WTC11 (cell line): Measurements from ENCODE around the gene EP400. TPM values are rescaled to one million over a fixed set of nuclear protein-coding genes. Genes with fewer than 3 reads are reported as not detected.
A peak's percentile ranks its signal among the peaks of the same experiment; 100 is the strongest.

Source experiments
- ATAC-seq: fragments of 200-7000 bp; cut with Tn5 transposase; 2 replicates; pipeline ENCODE4 v1.10.0; 2021; ENCODE audit warnings: mild to moderate bottlenecking, moderate library complexity
- CTCF ChIA-PET: fragments of 300-600 bp; sonication (Branson Sonifier 250); formaldehyde crosslinking; loops from one replicate; lab custom pipeline; 2021; ENCODE audit warnings: antibody characterized with exemption; lab: Charles Lee
- POLR2A ChIA-PET: fragments of 350-600 bp; sonication (Branson Sonifier 250); formaldehyde crosslinking; loops from one replicate; lab custom pipeline; 2021; ENCODE audit warnings: antibody characterized with exemption; lab: Charles Lee
- DNase-seq: peaks from one replicate; pipeline ENCODE4 v3.0.0; 2021; ENCODE audit warnings: low spot score
- H3K27ac Mint-ChIP-seq: 2 replicates; pipeline ENCODE4 v1.8.0; 2021; ENCODE audit warnings: mixed read lengths
- H3K27me3 Mint-ChIP-seq: 2 replicates; pipeline ENCODE4 v1.8.0; 2021; ENCODE audit warnings: low read depth, mild to moderate bottlenecking, moderate library complexity, mixed read lengths
- H3K36me3 Mint-ChIP-seq: 2 replicates; pipeline ENCODE4 v1.8.0; 2021; ENCODE audit warnings: mixed read lengths
- H3K4me1 Mint-ChIP-seq: 2 replicates; pipeline ENCODE4 v1.8.0; 2022; ENCODE audit warnings: mixed read lengths
- H3K4me3 Mint-ChIP-seq: 2 replicates; pipeline ENCODE4 v1.8.0; 2021; ENCODE audit warnings: mild to moderate bottlenecking, moderate library complexity, mixed read lengths
- H3K9me3 Mint-ChIP-seq: 2 replicates; pipeline ENCODE4 v1.8.0; 2021; ENCODE audit warnings: mixed read lengths
- AR ChIP-seq: fragments of 250-450 bp; sonication (Bioruptor Pico); IDR thresholded peaks from 2 replicates; pipeline ENCODE4 v1.9.0; 2021; ENCODE audit warnings: mild to moderate bottlenecking
- CBFB ChIP-seq: sonication (generic); formaldehyde crosslinking; IDR thresholded peaks from 2 replicates; pipeline ENCODE4 v1.8.1; 2022; ENCODE audit warnings: mild to moderate bottlenecking, low read depth, missing genetic modification reagents
- E2F5 ChIP-seq: sonication (generic); formaldehyde crosslinking; IDR thresholded peaks from 2 replicates; pipeline ENCODE4 v1.8.1; 2022; ENCODE audit warnings: mild to moderate bottlenecking, moderate library complexity, missing genetic modification reagents
- FOXK1 ChIP-seq: sonication (generic); formaldehyde crosslinking; IDR thresholded peaks from 2 replicates; pipeline ENCODE4 v1.8.0; 2022; ENCODE audit warnings: mild to moderate bottlenecking, moderate library complexity, missing genetic modification reagents
- GTF2I ChIP-seq: fragments of 250-450 bp; sonication (Bioruptor Pico); conservative IDR thresholded peaks from 2 replicates; pipeline ENCODE4 v1.4.0; 2021; ENCODE audit warnings: mild to moderate bottlenecking
- JUN ChIP-seq: sonication (generic); formaldehyde crosslinking; IDR thresholded peaks from 2 replicates; pipeline ENCODE4 v1.8.0; 2023; ENCODE audit warnings: mild to moderate bottlenecking, missing genetic modification reagents
- RORB ChIP-seq: fragments of 250-450 bp; sonication (Bioruptor Pico); IDR thresholded peaks from 2 replicates; pipeline ENCODE4 v1.9.0; 2021; ENCODE audit warnings: mild to moderate bottlenecking
- SMAD4 ChIP-seq: sonication (generic); formaldehyde crosslinking; IDR thresholded peaks from 2 replicates; pipeline ENCODE4 v1.8.0; 2022; ENCODE audit warnings: mild to moderate bottlenecking, missing genetic modification reagents
- TP53 ChIP-seq: sonication (generic); formaldehyde crosslinking; IDR thresholded peaks from 2 replicates; pipeline ENCODE4 v1.8.1; 2023; ENCODE audit warnings: mild to moderate bottlenecking, missing genetic modification reagents
- ZBTB21 ChIP-seq: sonication (generic); formaldehyde crosslinking; IDR thresholded peaks from 2 replicates; pipeline ENCODE4 v1.8.1; 2023; ENCODE audit warnings: mild to moderate bottlenecking, missing genetic modification reagents, borderline replicate concordance
- ZNF138 ChIP-seq: sonication (generic); formaldehyde crosslinking; conservative IDR thresholded peaks from 2 replicates; pipeline ENCODE4 v1.8.1; 2022; ENCODE audit warnings: mild to moderate bottlenecking, moderate library complexity, missing genetic modification reagents
- ZNF219 ChIP-seq: sonication (generic); formaldehyde crosslinking; IDR thresholded peaks from 2 replicates; pipeline ENCODE4 v1.8.0; 2023; ENCODE audit warnings: missing genetic modification reagents, mild to moderate bottlenecking, borderline replicate concordance
- ZNF263 ChIP-seq: sonication (generic); formaldehyde crosslinking; IDR thresholded peaks from 2 replicates; pipeline ENCODE4 v1.8.1; 2022; ENCODE audit warnings: low read depth, mild to moderate bottlenecking, moderate library complexity, missing genetic modification reagents
- ZNF416 ChIP-seq: fragments of 250-450 bp; sonication (Bioruptor Pico); IDR thresholded peaks from 2 replicates; pipeline ENCODE4 v1.9.0; 2021; ENCODE audit warnings: mild to moderate bottlenecking, inconsistent platforms
- ZNF425 ChIP-seq: fragments of 250-450 bp; sonication (Bioruptor Pico); conservative IDR thresholded peaks from 2 replicates; pipeline ENCODE4 v1.9.0; 2021; ENCODE audit warnings: mild to moderate bottlenecking
- ZNF671 ChIP-seq: fragments of 250-450 bp; sonication (Bioruptor Pico); IDR thresholded peaks from 2 replicates; pipeline ENCODE4 v1.8.0; 2021; ENCODE audit warnings: mild to moderate bottlenecking
- total RNA-seq: library from RNA; stranded (reverse); gene quantifications from 3 replicates; pipeline ENCODE4 v1.2.3, GENCODE V29; 2021
- TF ChIP-seq, protein P1 (sequence below): fragments of 250-450 bp; sonication (Bioruptor Pico); IDR thresholded peaks from 2 replicates; pipeline ENCODE4 v1.9.0; 2021; ENCODE audit warnings: mild to moderate bottlenecking
- TF ChIP-seq, protein P2 (sequence below): sonication (generic); formaldehyde crosslinking; IDR thresholded peaks from 2 replicates; pipeline ENCODE4 v1.8.0; 2022; ENCODE audit warnings: mild to moderate bottlenecking, missing genetic modification reagents
- TF ChIP-seq, protein P3 (sequence below): sonication (generic); formaldehyde crosslinking; IDR thresholded peaks from 2 replicates; pipeline ENCODE4 v1.8.1; 2022; ENCODE audit warnings: mild to moderate bottlenecking, missing genetic modification reagents, moderate library complexity, borderline replicate concordance

The EP400 gene
- total RNA-seq, 1 experiment from 2014 or later: 75.8 TPM

DNA sequence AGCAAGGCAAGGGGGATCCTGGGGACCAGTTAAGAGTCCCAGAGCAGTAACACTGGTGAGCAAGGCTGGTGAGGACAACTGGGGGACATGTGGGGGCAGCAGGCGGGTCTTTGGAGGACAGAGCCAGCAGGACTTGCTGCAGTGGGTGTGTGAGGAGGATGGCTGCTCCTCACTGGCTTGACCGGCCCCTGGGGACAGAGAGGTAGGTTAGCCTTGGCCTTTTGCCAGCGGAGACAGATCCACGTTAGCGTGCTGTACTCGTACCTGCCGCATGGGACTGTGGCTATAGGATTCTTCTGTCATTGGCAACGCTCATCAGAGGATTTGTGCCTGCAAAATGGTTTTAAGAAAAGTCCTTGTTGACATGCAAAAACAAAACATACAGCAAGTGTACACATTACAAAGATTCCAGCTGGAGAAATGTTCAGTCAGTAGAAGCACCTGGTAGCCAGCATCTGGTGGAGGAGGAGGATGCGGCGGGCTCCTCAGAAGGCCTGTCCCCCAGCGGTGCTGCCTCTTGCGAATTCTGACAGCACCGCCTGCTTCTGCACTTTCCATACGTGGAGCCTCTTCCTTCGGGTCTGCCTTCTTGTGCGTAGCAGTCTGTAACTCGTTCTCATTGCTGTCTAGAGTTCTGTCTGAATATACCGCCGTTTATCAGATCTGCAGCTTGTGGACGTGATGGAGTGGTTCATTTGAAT, 91.3 kb downstream of the EP400 start:
- H3K36me3 Mint-ChIP-seq: peaks cover 79% of the 10 kb centered on the region
- no peak for DNase-seq
- H3K4me3 Mint-ChIP-seq: no peak overlapping the region
- no peaks in the 10 kb centered on the region for H3K9me3 Mint-ChIP-seq
- H3K27me3 Mint-ChIP-seq: no peaks in the 10 kb centered on the region
- TF ChIP-seq E2F5 (CRISPR knock-in tag): no peak
- no peak for TF ChIP-seq FOXK1 (CRISPR knock-in tag)
- no peak for TF ChIP-seq ZNF263 (CRISPR knock-in tag)
- no peak for TF ChIP-seq AR (CRISPR knock-in tag)
- TF ChIP-seq, all 79 proteins: peak for 0
- H3K27ac Mint-ChIP-seq: peak overlapping the region; percentile 64
- H3K4me1 Mint-ChIP-seq: peaks cover 6% of the 10 kb centered on the region
- ATAC-seq: no peak
- ChIA-PET CTCF (no interaction called here), POLR2A (no interaction called here)

GRCh38 chr12:132043216-132043615, 93.5 kb downstream of the EP400 start:
- Mint-ChIP-seq H3K4me1 (peaks cover 27% of the 10 kb centered on the region), H3K4me3 (no peak overlapping the region), H3K36me3 (peaks cover 79% of the 10 kb centered on the region), H3K9me3 (peaks cover 3% of the 10 kb centered on the region; the same call in 1 of the 2 replicates), H3K27ac (no peak overlapping the region), H3K27me3 (no peaks in the 10 kb centered on the region)
- ATAC-seq (no peak), DNase-seq (no peak)
- TF ChIP-seq RORB (CRISPR knock-in tag): no peak
- TF ChIP-seq, protein P1, sequence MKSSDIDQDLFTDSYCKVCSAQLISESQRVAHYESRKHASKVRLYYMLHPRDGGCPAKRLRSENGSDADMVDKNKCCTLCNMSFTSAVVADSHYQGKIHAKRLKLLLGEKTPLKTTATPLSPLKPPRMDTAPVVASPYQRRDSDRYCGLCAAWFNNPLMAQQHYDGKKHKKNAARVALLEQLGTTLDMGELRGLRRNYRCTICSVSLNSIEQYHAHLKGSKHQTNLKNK (CRISPR knock-in tag): no peak
- no peak for TF ChIP-seq SMAD4
- no peak for TF ChIP-seq ZNF416 (CRISPR knock-in tag)
- TF ChIP-seq CBFB (CRISPR knock-in tag): no peak
- no peak for TF ChIP-seq ZNF138 (CRISPR knock-in tag)
- TF ChIP-seq ZNF425 (CRISPR knock-in tag): no peak
- no peak for TF ChIP-seq TP53 (CRISPR knock-in tag)
- no peak for TF ChIP-seq ZBTB21 (CRISPR knock-in tag)
- TF ChIP-seq, protein P2, sequence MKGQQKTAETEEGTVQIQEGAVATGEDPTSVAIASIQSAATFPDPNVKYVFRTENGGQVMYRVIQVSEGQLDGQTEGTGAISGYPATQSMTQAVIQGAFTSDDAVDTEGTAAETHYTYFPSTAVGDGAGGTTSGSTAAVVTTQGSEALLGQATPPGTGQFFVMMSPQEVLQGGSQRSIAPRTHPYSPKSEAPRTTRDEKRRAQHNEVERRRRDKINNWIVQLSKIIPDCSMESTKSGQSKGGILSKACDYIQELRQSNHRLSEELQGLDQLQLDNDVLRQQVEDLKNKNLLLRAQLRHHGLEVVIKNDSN (CRISPR knock-in tag): no peak
- TF ChIP-seq, protein P3, sequence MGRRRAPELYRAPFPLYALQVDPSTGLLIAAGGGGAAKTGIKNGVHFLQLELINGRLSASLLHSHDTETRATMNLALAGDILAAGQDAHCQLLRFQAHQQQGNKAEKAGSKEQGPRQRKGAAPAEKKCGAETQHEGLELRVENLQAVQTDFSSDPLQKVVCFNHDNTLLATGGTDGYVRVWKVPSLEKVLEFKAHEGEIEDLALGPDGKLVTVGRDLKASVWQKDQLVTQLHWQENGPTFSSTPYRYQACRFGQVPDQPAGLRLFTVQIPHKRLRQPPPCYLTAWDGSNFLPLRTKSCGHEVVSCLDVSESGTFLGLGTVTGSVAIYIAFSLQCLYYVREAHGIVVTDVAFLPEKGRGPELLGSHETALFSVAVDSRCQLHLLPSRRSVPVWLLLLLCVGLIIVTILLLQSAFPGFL (CRISPR knock-in tag): no peak
- TF ChIP-seq GTF2I (CRISPR knock-in tag): no peak
- TF ChIP-seq ZNF671: no peak
- no peak for TF ChIP-seq JUN (CRISPR knock-in tag)
- no peak for TF ChIP-seq ZNF219 (CRISPR knock-in tag)
- ChIA-PET POLR2A (no interaction called here), CTCF (no interaction called here)
